GM21619 (cell line): ENCODE results near the gene WASF2.

Experiments used
- ATAC-seq: cut with Tn5 transposase; IDR thresholded peaks from one replicate; pipeline ENCODE4 v1.9.1; 2021; ENCODE audit not compliant: unreplicated experiment

Gene WASF2

GRCh38 chr1:27361044-27361402 is 128.9 kb downstream of the WASF2 start:
- ATAC-seq = no peak

GRCh38 chr1:27360159-27361043 is 129.6 kb downstream of the WASF2 start:
- ATAC-seq = no peak

- ATAC-seq = no peak
Observed at GRCh38 chr1:27359822-27360158, 130.2 kb downstream of the WASF2 start.

- ATAC-seq = no peak
Observed at GRCh38 chr1:27358928-27359313, 131.0 kb downstream of the WASF2 start.

GRCh38 chr1:27358038-27358927 is 131.7 kb downstream of the WASF2 start:
- no peak for ATAC-seq

- ATAC-seq = peak; percentile 52
Observed at GRCh38 chr1:27357281-27358037, 132.5 kb downstream of the WASF2 start.

- no peak for ATAC-seq
Observed at GRCh38 chr1:27356619-27357280, 133.2 kb downstream of the WASF2 start.

- no peak for ATAC-seq
Observed at GRCh38 chr1:27356277-27356618, 133.7 kb downstream of the WASF2 start.

GRCh38 chr1:27355683-27356082 is 134.3 kb downstream of the WASF2 start:
- no peak for ATAC-seq
